NOMO-1 treated with dmso at 0.1 percent for 144 hours (cell line): ENCODE data around the gene PDXK.

Source experiments
- DNase-seq: peaks from one replicate; lab custom pipeline; 2025; ENCODE audit not compliant: unreplicated experiment; lab: John Stamatoyannopoulos, UW

Gene PDXK

GRCh38 chr21:43740497-43741156 lies 21.7 kb downstream of the PDXK start:
- DNase-seq = no peak

GRCh38 chr21:43741423-43742096 lies 22.6 kb downstream of the PDXK start:
- no peak for DNase-seq

GRCh38 chr21:43743947-43744346 lies 25.0 kb downstream of the PDXK start:
- no peak for DNase-seq

DNA sequence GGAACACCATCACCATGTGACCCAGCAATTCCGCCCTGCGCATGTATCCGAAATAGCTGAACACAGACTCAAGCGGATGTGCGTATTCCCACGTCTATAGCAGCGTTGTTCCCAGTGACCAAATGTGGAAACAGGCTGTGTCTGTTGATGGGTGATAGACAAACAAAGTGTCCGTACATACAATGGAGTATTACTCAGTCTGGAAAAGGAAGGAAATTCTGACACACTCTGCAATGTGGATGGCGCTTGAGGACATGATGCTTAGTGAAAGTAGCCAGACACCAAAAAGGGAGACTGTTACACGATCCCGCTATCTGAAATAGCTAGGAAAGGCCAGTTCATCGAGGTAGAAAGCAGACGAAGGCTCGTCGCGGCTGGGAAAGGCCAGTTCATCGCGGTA lies 25.8 kb downstream of the PDXK start:
- DNase-seq = no peak

DNA sequence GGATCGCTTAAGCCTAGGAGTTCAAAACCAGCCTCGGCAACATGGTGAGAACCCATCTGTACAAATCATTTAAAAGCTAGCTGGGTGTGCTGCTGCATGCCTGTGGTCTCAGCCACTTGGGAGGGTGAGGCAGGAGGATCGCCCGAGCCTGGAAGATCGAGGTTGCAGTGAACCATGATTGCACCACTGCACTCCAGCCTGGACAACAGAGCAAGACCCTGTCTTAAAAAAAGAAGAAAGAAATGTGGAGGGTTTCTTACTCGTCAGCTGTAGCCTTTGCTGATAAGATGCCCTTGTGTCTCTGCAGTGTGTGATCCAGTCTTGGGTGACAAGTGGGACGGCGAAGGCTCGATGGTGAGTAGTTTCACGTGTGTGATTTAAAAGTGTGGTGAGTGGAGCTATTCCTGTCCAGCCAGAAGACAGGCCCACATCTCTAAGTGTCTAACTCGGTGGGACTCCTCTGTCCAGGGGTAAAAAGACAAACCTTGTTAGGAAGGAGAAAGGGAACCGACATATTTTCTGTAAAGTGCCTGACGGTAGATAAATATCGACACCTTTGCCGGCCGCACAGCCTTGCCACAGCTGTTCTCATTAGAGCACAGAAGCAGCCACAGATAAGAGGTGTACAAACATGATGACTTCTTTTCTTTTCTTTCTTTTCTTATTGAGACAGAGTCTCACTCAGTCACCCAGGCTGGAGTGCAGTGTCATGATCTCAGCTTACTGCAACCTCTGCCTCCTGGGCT lies 27.0 kb downstream of the PDXK start:
- no peak for DNase-seq

DNA sequence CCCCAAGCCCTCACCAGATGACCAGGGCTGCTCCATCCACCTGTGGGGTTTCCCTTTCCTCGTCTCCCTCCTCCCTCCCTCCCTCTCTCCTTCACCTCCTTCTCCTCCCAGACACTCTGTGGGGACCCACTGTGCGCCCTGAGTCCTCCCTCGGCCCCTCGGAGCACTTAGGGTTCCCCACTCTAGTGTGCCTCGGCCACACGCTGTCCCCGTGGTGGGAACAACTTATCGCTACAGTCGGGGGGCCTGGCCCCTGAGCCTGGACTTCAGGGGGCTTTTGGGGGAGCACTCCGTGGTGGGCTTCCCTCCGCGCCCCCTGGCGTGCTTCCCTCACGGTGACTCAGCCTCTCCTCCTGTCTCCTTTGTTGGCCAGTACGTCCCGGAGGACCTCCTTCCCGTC lies 29.7 kb downstream of the PDXK start:
- DNase-seq = no peak

- DNase-seq = no peak
These were observed 30.8 kb downstream of the PDXK start for GRCh38 chr21:43749651-43750262.

DNA sequence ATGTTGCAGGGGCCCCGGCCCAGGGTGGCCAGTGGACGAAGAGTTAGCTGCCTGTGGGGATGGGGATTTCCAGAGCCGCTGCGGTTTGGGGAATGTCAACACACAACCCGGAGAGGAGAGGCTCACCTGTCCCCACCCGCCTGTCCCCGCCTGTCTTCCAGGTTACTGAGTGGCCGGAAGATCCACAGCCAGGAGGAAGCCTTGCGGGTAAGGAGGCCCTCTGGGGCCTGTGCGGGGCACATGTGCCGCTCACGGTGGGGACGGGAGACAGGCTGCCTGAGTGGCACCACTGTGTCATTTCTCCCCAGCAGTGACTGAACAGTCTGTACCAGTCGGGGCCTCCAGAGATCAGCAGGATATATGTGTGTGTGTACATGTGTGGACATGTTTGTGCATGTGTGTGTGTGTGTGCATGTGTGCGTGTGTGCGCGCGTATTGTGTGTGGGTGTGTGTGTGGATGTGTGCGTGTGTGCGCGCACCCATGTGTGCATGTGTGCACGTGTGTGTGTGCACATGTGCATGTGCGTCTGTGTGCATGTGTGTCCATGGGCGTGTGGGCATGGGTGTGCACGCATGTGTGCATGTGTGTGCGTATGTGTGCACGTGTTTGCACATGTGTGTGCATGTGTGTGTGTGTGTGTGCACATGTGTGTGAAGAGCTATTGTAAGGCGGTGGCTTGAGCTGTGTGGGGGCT lies 31.6 kb downstream of the PDXK start:
- DNase-seq = no peak

GRCh38 chr21:43751955-43752591 lies 33.1 kb downstream of the PDXK start:
- no peak for DNase-seq

DNA sequence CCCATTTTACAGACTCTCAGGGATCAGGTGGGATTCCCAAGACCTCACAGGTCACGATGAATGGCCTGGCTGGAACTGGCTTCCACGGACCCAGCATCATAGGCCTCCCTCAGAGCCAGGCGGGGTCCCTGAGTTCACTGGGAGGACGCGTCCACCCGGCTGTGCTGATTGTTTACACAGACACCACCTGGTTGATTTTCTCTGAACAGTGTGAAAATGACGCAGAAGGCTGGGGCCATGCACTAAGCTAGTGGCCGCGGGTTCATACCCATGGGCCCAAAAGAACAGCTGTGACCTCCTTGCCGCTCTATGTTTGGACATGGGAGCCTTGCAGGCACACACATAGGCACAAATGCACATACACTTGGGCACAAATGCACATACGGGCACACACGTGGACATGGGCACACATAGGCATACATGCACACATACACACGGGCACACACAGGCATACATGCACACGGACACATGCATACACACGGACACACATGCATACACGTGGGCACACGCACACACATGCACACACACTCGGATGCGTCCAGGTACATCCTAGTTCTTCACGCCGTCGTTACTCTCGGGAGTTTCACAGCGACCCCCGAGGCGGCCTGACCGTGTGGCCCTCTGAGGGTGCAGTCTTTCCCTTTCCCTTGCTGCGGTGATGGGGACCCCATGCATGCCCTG lies 34.0 kb downstream of the PDXK start:
- no peak for DNase-seq

DNA sequence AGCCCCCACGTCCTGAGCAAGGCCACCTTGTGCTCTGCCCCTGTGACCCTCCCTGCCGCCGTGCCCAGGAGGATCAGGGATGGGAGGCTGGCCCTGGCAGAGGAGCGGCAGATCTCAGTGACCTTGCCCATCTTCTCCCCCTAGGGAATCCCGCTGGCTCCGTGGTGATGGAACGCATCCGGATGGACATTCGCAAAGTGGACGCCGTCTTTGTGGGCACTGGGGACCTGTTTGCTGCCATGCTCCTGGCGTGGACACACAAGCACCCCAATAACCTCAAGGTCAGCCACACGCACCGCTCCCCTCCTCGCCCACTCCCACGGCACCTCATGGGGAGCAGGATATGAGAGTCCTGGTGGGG lies 34.5 kb downstream of the PDXK start:
- DNase-seq = no peak

DNA sequence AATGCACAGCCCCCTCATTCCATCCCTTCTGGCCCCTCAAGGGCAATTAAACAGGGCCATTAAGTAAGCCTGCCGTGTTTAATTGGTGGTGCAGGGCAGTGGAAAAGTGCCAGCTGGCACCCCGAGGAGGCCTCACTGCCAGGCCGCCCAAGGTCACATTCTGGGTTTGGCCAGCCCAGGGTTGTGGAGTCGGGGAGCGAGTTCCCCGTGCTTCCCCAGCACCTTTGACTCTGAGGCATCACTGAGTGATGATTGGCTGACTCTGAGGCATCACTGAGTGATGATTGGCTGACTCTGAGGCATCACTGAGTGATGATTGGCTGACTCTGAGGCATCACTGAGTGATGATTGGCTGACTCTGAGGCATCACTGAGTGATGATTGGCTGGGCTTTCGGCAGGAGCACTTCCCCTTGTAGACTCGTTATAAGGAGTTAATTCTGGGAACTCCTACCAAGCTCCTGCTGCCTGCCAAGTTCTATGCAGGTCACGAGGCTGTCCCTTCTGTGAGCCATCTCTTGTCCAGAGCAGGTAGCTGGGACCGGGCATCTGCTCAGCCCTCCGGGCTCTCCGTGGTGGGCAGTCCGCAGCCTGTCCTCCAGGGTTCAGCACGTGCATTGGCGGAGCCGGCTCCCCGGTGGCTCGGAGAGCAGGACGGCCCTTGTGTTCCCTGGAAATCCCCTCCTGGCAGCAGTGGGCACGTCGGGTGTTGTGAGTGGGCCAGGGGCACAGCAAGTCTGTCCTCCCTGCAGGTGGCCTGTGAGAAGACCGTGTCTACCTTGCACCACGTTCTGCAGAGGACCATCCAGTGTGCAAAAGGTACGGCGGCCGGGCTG lies 36.2 kb downstream of the PDXK start:
- no peak for DNase-seq

- DNase-seq = no peak
These were observed 37.1 kb downstream of the PDXK start for GRCh38 chr21:43755820-43756594.

DNA sequence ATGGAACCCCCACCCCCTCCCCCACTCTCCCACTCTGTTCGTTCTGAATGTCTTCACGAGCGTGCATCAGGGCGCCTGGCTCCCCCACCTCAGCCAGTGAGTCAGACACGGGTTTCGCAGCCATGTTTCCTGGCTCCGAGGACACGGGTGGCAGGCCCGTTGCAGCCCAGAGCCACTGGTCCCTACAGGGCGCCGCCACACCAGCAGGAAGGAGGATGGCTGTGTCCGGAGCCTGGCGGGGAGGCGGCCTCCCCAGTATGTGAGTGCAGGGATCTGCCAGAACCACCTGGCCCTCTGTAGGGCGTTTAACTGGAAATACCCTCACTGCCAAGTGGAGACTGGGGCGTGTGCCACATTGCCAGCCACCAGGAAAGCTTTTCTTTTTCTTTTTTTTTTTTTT lies 38.7 kb downstream of the PDXK start:
- no peak for DNase-seq

- no peak for DNase-seq
These were observed 39.2 kb downstream of the PDXK start for GRCh38 chr21:43758111-43758641.

DNA sequence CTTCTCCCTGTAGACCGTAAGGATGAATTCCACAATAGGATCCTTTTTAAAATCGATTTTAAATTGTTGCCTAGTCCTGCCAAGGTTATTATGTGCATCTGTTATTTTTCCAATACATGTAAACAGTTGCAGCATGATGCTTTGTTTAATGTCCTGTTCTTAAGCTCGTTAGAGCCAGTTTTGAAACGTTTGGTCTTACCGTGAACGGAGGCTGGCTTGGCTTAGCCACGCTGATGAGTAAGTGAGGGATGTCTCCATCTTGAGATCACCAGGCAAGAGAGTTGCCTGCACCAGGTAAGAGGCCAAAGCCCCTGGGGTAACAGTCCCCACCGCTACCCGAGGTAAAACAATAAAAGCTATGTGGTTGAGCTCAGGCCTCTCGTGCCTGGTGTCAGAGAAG lies 39.9 kb downstream of the PDXK start:
- DNase-seq = no peak

GRCh38 chr21:43759651-43760050 lies 40.7 kb downstream of the PDXK start:
- DNase-seq = no peak

DNA sequence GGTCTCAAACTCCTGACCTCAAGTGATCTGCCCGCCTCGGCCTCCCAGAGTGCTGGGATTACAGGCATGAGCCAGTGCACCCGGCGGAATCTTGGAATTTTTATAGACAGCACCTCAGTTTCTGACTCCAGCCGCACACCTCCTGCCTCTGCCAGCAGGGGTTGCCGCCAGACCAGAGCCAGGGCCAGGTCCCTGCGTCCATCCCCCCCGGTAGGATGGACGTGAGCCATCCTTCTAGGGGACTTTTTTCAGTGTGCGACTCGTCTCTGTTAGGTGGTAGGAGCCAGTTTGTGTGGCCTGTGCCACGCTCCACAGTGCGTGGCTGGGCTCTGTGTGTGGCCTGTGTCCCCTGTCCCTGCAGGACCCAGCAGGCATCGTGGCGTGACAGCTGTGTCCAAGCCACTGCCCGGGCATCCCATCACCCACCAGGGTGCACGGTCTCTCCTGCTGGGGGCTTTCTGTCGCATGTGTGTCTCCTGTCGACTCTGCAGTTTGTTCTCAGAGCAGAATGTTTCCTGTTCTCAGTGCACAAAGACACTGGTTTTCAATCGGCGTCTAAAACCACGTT lies 41.5 kb downstream of the PDXK start:
- DNase-seq = no peak
